Nucleus accumbens (tissue), 56 donors: ENCODE measurements around the gene GARIN5B.
"Not testable (repeated sequence)": the region's sequence is repeated elsewhere in the genome, so short reads cannot be mapped to it uniquely, and the experiment has no call there.

Source experiments
- DNase-seq, 56 donors: peaks; one replicate each; lab custom pipeline; 2025; lab: John Stamatoyannopoulos, UW

Gene GARIN5B

GRCh38 chr19:55362990-55363716 lies at the start of gene GARIN5B:
Gene GARIN5B (minus strand): TSS chr19:55363260. CDS start chr19:55363066, 194 bp downstream.
- no peak for DNase-seq

- no peak for DNase-seq
These were observed 47.1 kb upstream of the GARIN5B start for GRCh38 chr19:55410168-55410567.

- not testable (repeated sequence) for DNase-seq
These were observed 46.1 kb upstream of the GARIN5B start for GRCh38 chr19:55409179-55409578.

- DNase-seq, result no peak
These were observed 45.4 kb upstream of the GARIN5B start for GRCh38 chr19:55408533-55408872.

- peak; percentile 87 to 100 (median 98) for DNase-seq
These were observed 44.9 kb upstream of the GARIN5B start for GRCh38 chr19:55407800-55408532.

- not testable (repeated sequence) for DNase-seq
These were observed 44.4 kb upstream of the GARIN5B start, which contains the start of gene UBE2S for GRCh38 chr19:55407550-55407799. Gene UBE2S (minus strand): TSS chr19:55407788. CDS start chr19:55407589, 199 bp downstream.

- peak in 3 of 56 donors; percentile 54 to 66 (median 57) for DNase-seq
These were observed 43.9 kb upstream of the GARIN5B start for GRCh38 chr19:55406826-55407549.

- no peak for DNase-seq
These were observed 43.2 kb upstream of the GARIN5B start for GRCh38 chr19:55406091-55406825.

DNA sequence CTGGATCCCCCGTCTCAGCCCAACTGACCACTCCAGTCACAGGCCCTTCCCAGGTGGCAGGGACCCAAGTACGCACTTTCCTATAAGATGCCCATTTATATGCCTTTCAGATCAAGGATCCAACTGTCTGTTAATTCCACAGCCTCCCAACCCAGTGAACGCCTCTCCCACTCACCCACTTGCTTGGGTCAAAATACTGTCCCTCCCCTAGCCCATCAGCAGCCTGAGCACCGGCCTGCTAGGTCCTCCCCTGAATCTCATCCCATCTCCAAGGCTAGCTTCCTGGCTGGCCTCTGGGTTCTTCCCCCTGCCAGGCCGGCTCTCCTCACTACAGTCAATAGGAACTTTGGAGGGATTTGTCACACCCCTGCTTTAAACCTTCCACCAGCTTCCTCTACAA lies 42.6 kb upstream of the GARIN5B start:
- no peak for DNase-seq

GRCh38 chr19:55402509-55402908 lies 39.4 kb upstream of the GARIN5B start:
- no peak for DNase-seq

DNA sequence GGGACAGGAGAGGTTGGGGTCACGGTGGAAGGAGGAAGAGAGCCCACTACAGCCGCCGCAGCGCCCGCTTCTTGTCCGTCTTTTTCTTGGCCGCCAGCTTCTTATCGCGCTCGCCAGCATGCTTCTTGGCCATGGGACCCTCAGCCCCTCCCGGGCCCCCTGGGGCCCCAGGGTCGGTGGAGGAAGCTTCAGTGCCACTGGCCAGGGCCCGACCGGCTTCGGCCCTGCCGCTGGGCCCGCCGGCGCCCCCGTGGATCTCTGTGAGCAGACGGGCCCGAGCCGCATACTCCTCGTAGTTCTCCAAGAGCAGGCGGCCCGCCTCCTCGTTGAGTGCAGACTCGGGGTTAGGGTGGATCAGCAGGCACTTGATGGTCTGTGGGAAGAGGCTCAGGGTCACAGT lies 38.3 kb upstream of the GARIN5B start:
- DNase-seq, result not testable (repeated sequence)

DNA sequence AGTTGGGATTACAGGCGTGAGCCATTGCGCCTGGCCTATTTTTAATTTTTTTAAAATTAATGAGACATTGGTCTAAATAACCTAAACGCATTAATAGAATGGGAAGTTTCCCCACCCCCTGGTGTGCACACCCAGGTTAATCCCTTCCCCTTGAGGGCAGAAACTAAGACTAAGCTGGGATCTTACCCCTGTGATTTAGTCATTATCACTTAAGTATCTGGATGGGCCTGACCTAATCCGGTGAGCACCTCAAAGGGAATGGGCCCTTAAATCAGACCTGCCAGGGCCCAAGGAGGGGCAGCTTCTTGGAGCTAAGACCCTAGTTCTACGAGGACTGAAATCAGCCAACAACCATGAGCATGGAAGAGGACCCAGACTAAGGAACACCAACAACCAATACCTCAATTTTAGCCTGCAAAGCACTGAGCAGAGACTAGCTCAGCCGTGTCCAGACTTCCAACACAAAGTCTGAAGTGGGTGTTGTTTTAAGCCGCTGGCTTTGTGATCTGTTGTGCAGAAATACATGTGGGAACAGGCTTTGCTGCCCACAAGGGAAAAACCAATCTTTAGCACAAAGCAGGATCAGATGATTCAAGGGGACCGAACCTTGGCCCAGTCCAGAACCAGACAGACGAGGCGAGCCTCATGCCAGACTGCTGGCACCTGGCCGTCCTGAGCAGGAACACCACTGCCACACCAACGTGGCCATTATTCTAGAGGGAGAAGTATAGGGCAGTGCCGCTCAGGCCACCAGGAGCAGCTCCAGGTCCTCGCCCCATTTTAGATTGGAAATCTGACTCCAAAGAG lies 37.4 kb upstream of the GARIN5B start:
- no peak for DNase-seq

GRCh38 chr19:55398200-55398925 lies 35.3 kb upstream of the GARIN5B start:
- DNase-seq, result no peak

GRCh38 chr19:55392820-55393761 lies 30.0 kb upstream of the GARIN5B start:
- no peak for DNase-seq

DNA sequence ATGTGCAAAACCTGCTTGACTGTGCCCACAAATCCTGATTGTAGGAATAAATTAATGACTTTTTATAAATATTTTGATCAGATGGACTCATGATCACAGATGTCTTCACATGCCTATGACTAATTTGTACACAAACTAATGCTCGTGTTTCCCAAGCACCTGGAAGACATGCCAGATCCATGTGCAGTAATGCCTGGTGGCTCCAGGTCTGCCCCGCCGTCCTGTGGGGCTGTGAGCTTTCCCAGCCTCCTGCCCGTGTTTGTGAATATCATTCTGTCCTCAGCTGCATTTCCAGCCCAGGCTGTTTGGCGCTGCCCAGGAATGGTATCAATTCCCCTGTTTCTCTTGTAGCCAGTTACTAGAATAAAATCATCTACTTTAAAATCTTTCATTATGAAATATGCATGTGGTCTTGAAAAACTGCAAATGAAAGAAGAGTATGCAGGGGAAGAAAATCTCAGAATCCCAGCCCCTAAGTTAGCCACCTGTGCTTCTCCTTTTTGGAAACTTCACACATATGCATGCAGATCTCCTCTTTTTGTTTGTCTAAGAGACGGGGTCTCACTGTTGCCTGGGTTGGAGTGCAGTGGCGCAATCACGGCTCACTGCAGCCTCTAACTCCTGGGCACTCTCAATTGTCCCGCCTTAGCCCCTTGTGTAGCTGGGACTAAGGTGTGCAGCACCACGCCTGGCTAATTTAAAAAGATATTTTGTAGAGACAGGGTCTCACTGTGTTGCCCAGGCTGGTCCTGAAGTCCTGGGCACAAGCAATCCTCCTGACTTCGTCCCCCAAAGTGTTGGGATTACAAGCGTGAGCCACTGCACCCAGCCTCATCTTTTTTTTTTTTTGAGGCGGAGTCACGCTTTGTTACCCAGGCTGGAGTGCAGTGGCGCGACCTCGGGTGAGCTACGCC lies 28.9 kb upstream of the GARIN5B start:
- no peak for DNase-seq

DNA sequence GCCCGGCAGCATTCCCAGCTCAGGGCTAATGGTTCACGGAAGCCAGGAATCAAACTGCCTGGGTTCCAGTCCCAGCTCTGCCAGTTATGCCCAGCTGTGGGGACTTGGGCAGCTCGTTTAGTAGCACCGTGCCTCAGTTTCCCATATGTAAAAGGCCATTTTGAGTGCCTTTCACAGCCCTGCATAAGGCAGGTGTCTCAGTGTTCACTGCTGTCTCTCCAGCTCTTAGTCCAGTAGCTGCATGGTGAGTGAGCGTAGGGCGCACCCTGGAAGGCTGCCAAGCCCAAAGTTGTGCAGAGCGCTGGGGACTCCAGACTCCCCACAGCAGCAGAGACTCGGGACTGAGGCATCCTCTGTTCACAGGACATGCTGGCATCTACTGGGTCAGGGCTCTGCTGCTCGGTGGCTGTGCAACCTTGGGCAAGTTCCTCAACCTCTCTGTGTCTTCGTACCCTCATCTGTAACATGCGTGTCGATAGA lies 28.2 kb upstream of the GARIN5B start:
- no peak for DNase-seq

DNA sequence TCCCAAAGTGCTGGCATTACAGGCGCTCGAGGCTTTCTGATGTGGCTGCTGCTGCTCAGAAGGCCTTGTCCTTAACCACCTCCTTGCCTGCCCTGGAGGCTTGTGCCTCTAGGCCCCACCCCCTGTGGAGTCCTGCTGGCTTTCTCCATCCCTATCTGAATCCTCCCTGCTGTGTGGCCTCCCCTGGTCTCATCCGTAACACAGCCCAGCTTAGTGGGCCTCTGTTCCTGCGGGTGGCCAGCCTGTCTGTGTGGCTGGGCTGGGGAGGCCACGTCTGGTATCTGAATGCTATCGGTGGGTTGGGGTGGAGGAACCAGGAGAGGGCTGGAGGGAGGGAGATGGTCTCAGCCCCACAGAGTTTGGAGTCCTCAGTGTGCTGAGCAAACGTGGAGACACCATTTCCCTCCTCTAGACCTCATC lies 27.4 kb upstream of the GARIN5B start:
- DNase-seq, result no peak
